ENCODE measurements around the gene LGALS3BP. TPM values are rescaled to one million over a fixed set of nuclear protein-coding genes. Genes with fewer than 3 reads are reported as not detected.

Gene LGALS3BP
- polyA plus RNA-seq, 10 donors, result 33.1 to 74.6 (median 48.2) TPM

Other genes starting within 250 kb of the LGALS3BP start
- gene CYTH1, start 197.7 kb downstream of the LGALS3BP start, polyA plus RNA-seq (ENCODE audit: insufficient read length in 10 of 10), result 10 to 100 TPM; 16.8 to 25.9 (median 22.5) TPM
- 10 to 100 TPM; 25.0 to 43.7 (median 31.2) TPM for gene USP36, start 139.1 kb downstream of the LGALS3BP start, polyA plus RNA-seq (ENCODE audit: insufficient read length in 10 of 10)
- under 1 TPM in 9 of 10 donors, not detected in 1; 0.09 to 0.69 (median 0.40) TPM for gene CEP295NL, start 76.7 kb downstream of the LGALS3BP start, polyA plus RNA-seq (ENCODE audit: insufficient read length in 10 of 10)
- 100 to 1,000 TPM; 178 to 277 (median 220) TPM for gene TIMP2, start 54.5 kb downstream of the LGALS3BP start, polyA plus RNA-seq (ENCODE audit: insufficient read length in 10 of 10)
- gene CANT1, start 29.8 kb upstream of the LGALS3BP start, polyA plus RNA-seq (ENCODE audit: insufficient read length in 10 of 10), result 10 to 100 TPM; 23.6 to 37.8 (median 28.4) TPM
- gene C1QTNF1, start 44.2 kb upstream of the LGALS3BP start, polyA plus RNA-seq (ENCODE audit: insufficient read length in 10 of 10), result 10 to 100 TPM in 2 of 10 donors, 1 to 10 TPM in 8; 4.0 to 15.5 (median 5.3) TPM
- gene ENGASE, start 94.9 kb upstream of the LGALS3BP start, polyA plus RNA-seq (ENCODE audit: insufficient read length in 10 of 10), result 10 to 100 TPM; 13.0 to 25.2 (median 17.1) TPM

Measured in muscle of back (tissue), 10 donors.